HG02588 (cell line): Measurements from ENCODE around the gene INAFM2.

Source experiments
- ATAC-seq: cut with Tn5 transposase; IDR thresholded peaks from one replicate; pipeline ENCODE4 v1.9.1; 2021; ENCODE audit warnings: mild to moderate bottlenecking, moderate library complexity; ENCODE audit not compliant: unreplicated experiment

The INAFM2 gene

GRCh38 chr15:40305281-40305680 lies 18.2 kb upstream of the INAFM2 start:
- no peak for ATAC-seq

- no peak for ATAC-seq
Measured at GRCh38 chr15:40306371-40306770, 17.1 kb upstream of the INAFM2 start.

- ATAC-seq = no peak
Measured at GRCh38 chr15:40306908-40307307, 16.6 kb upstream of the INAFM2 start.

- ATAC-seq = peak; percentile 52
Measured at GRCh38 chr15:40307421-40308211, 15.9 kb upstream of the INAFM2 start, which contains the start of gene PLCB2. PLCB2 (minus strand) TSS chr15:40307935; CDS start chr15:40307672, 263 bp downstream.

GRCh38 chr15:40309344-40309862 lies 14.1 kb upstream of the INAFM2 start:
- ATAC-seq = no peak

- no peak for ATAC-seq
Measured at GRCh38 chr15:40310001-40310959, 13.2 kb upstream of the INAFM2 start.

- no peak for ATAC-seq
Measured at GRCh38 chr15:40310993-40311392, 12.5 kb upstream of the INAFM2 start.

GRCh38 chr15:40312370-40313158 lies 10.9 kb upstream of the INAFM2 start:
- no peak for ATAC-seq

- ATAC-seq = no peak
Measured at GRCh38 chr15:40313531-40314398, 9.7 kb upstream of the INAFM2 start.

- no peak for ATAC-seq
Measured at GRCh38 chr15:40314723-40315276, 8.7 kb upstream of the INAFM2 start.

- ATAC-seq = no peak
Measured at GRCh38 chr15:40316931-40317330, 6.6 kb upstream of the INAFM2 start.

GRCh38 chr15:40317580-40317979 lies 5.9 kb upstream of the INAFM2 start:
- ATAC-seq = no peak

- ATAC-seq = no peak
Measured at GRCh38 chr15:40320409-40320808, 3.1 kb upstream of the INAFM2 start.

GRCh38 chr15:40320931-40321371 lies 2.5 kb upstream of the INAFM2 start:
- no peak for ATAC-seq

- no peak for ATAC-seq
Measured at GRCh38 chr15:40322531-40323238, 807 bp upstream of the INAFM2 start.

GRCh38 chr15:40323953-40324937 lies 753 bp downstream of the INAFM2 start:
- ATAC-seq = peak; percentile 6

GRCh38 chr15:40325188-40325587 lies 1.7 kb downstream of the INAFM2 start:
- no peak for ATAC-seq
